Lower leg skin (tissue), 4 donors: ENCODE data around the gene TXNRD2. TPM values are rescaled to one million over a fixed set of nuclear protein-coding genes. Genes with fewer than 3 reads are reported as not detected.

ENCODE experiments used
- DNase-seq, 2 donors: peaks; one replicate each; pipeline ENCODE4 v3.0.0-alpha.2; 2019; ENCODE audit warnings: low spot score in 2 of 2
- H3K4me3 ChIP-seq: fragments of 200-600 bp; sonication (generic); 2 replicates; pipeline ENCODE4 v1.5.1; 2017; ENCODE audit warnings: mild to moderate bottlenecking, low read depth; ENCODE audit not compliant: poor library complexity, severe bottlenecking
- CTCF ChIP-seq, 3 donors: fragments of 450-650 bp; IDR thresholded peaks; one replicate each; pipeline ENCODE4 v1.5.1; 2016; ENCODE audit warnings: antibody characterized with exemption in 3 of 3, mild to moderate bottlenecking in 3 of 3, moderate library complexity in 2 of 3
- POLR2A ChIP-seq, 2 donors: fragments of 450-650 bp; IDR thresholded peaks; one replicate each; pipeline ENCODE4 v1.6.1; 2016 to 2017; ENCODE audit warnings: antibody characterized with exemption in 2 of 2, mild to moderate bottlenecking in 1 of 2, moderate library complexity in 1 of 2
- WGBS, 2 donors: methylation state at CpG; one replicate each; pipeline ENCODE4 v1.1.5; 2018; 5-methylcytosine and 5-hydroxymethylcytosine counted together
- intact Hi-C: fragments of 100-400 bp; cut with DNase I; formaldehyde crosslinking; loops from one replicate; pipeline ENCODE4 v1.15.0; 2023; ENCODE audit warnings: low total_unique reads
- total RNA-seq, 4 donors: library from RNA; depleted of rRNA; stranded (reverse); fragments of >200 nt; gene quantifications; one replicate each; pipeline ENCODE4 v1.1.0, GENCODE V29; 2016

TXNRD2 gene
- total RNA-seq, 4 donors from 2014 or later: 10.9 to 16.8 (median 15.2) TPM

- DNase-seq: peak in 1 of 2 donors; percentile 80
- TF ChIP-seq CTCF (IDR thresholded peaks at IDR 0.05) (no peak), POLR2A (IDR thresholded peaks at IDR 0.05) (no peak)
- 73 to 89% methylated on average over 8 to 20 of the region's 20 CpGs for whole genome bisulfite sequencing, 2 donors
- intact Hi-C loops: no loop called here
- no peak overlapping the region for H3K4me3 ChIP-seq
Measured at GRCh38 chr22:19877626-19878339, 63.8 kb downstream of the TXNRD2 start.

- 84 to 86% methylated on average over 12 to 13 of the region's 18 CpGs for WGBS, 2 donors
- H3K4me3 ChIP-seq: no peak overlapping the region
- TF ChIP-seq POLR2A (IDR thresholded peaks at IDR 0.05) (no peak), CTCF (IDR thresholded peaks at IDR 0.05) (no peak)
- intact Hi-C loops: no loop called here
- peak in 1 of 2 donors; percentile 83 for DNase-seq
Measured at GRCh38 chr22:19876941-19877625, 64.5 kb downstream of the TXNRD2 start.

- TF ChIP-seq POLR2A (IDR thresholded peaks at IDR 0.05) (no peak), CTCF (IDR thresholded peaks at IDR 0.05) (no peak)
- peak in 1 of 2 donors; percentile 84 for DNase-seq
- intact Hi-C loops: no loop called here
Measured at GRCh38 chr22:19876314-19876940, 65.2 kb downstream of the TXNRD2 start.

GRCh38 chr22:19875531-19876313 lies 65.9 kb downstream of the TXNRD2 start:
- intact Hi-C loops: no loop called here
- H3K4me3 ChIP-seq: no peak overlapping the region
- WGBS, 2 donors: 63 to 64% methylated on average over 18 to 22 of the region's 23 CpGs
- peak in 1 of 2 donors; percentile 84 for DNase-seq
- no peak for TF ChIP-seq CTCF (IDR thresholded peaks at IDR 0.05)
- TF ChIP-seq POLR2A (IDR thresholded peaks at IDR 0.05): no peak

More at GRCh38 chr22:19876314-19876940, 65.2 kb downstream of the TXNRD2 start:
- WGBS, 2 donors: 77 to 80% methylated on average over 15 to 21 of the region's 21 CpGs
- H3K4me3 ChIP-seq: no peak overlapping the region

GRCh38 chr22:19875061-19875530 lies 66.5 kb downstream of the TXNRD2 start:
- DNase-seq: peak in 1 of 2 donors; percentile 75
- H3K4me3 ChIP-seq: no peak overlapping the region
- TF ChIP-seq POLR2A (IDR thresholded peaks at IDR 0.05): no peak
- TF ChIP-seq CTCF (IDR thresholded peaks at IDR 0.05): no peak
- intact Hi-C loops: no loop called here
- 46 to 70% methylated on average over 8 to 12 of the region's 12 CpGs for WGBS, 2 donors
